Kidney (tissue), 14 donors: ENCODE data around the gene CLDN9. TPM values are rescaled to one million over a fixed set of nuclear protein-coding genes. Genes with fewer than 3 reads are reported as not detected.

ENCODE experiments used
- DNase-seq, 5 donors: peaks; one replicate each; pipeline ENCODE4 v3.0.0-alpha.2; 2013 to 2020
- FAIRE-seq: peaks from 2 replicates; lab custom pipeline; 2012; peaks lifted over from hg19 to GRCh38; lab: Jason Lieb, UNC
- H3K27ac ChIP-seq, 2 donors: one replicate each; pipeline ENCODE4 v1.7.0; 2013; ENCODE audit warnings: low read depth in 2 of 2, low read length in 2 of 2, inconsistent platforms in 1 of 2
- H3K27me3 ChIP-seq: one replicate; pipeline ENCODE4 v1.7.1; 2013; ENCODE audit warnings: low read length, inconsistent platforms; ENCODE audit not compliant: control insufficient read depth, insufficient read depth
- H3K36me3 ChIP-seq, 3 donors: one replicate each; pipeline versions ENCODE4 v1.7.0 to v1.7.1; 2013; ENCODE audit warnings: low read length in 3 of 3, control low read depth in 1 of 3, inconsistent platforms in 1 of 3; ENCODE audit not compliant: insufficient read depth in 3 of 3, control insufficient read depth in 2 of 3
- H3K4me1 ChIP-seq, 3 donors: one replicate each; pipeline versions ENCODE4 v1.7.0 to v1.7.1; 2013; ENCODE audit warnings: low read length in 3 of 3, inconsistent platforms in 1 of 3, low read depth in 1 of 3; ENCODE audit not compliant: control insufficient read depth in 2 of 3, insufficient read depth in 2 of 3
- H3K4me3 ChIP-seq, 3 donors: one replicate each; pipeline versions ENCODE4 v1.7.0 to v1.8.1; 2013; ENCODE audit warnings: low read length in 3 of 3, control low read depth in 1 of 3, inconsistent platforms in 1 of 3
- H3K9ac ChIP-seq, 3 donors: one replicate each; pipeline versions ENCODE4 v1.7.0 to v1.7.1; 2013; ENCODE audit warnings: low read length in 3 of 3, control low read depth in 1 of 3, inconsistent platforms in 1 of 3
- H3K9me3 ChIP-seq, 3 donors: one replicate each; pipeline versions ENCODE4 v1.7.0 to v1.7.1; 2013; ENCODE audit warnings: low read length in 3 of 3, control low read depth in 1 of 3, inconsistent platforms in 1 of 3; ENCODE audit not compliant: control insufficient read depth in 2 of 3, insufficient read depth in 1 of 3
- intact Hi-C: fragments of 100-400 bp; cut with DNase I; formaldehyde crosslinking; loops from one replicate; pipeline ENCODE4 v1.11.1; 2022
- polyA plus RNA-seq: library from polyadenylated mRNA; stranded (reverse); fragments of 350-450 nt; fragmentation: Illumina TruSeq; extraction: RNeasy Lipid Tissue Mini Kit (QIAGEN cat#74804); gene quantifications from one replicate; pipeline ENCODE4 v1.2.3, GENCODE V29; 2014; ENCODE audit warnings: low read depth, low replicate concordance; ENCODE audit not compliant: insufficient read depth
- total RNA-seq: library from RNA; stranded (reverse); fragmentation: NEBNext Ultra II Directional; extraction: Animal tissue kit (Norgen Biotek cat#: 25700); gene quantifications from one replicate; pipeline ENCODE4 v1.2.1, GENCODE V29; 2021
- TF ChIP-seq, protein P1 (sequence below): IDR thresholded peaks from 3 replicates; pipeline ENCODE4 v1.5.1; 2012; ENCODE audit warnings: mild to moderate bottlenecking, moderate library complexity, borderline replicate concordance; ENCODE audit not compliant: insufficient read depth; ENCODE audit errors: extremely low read depth
- donor health status: control.
- donor health status: control.
- donor health status: control.
- donor health status: control.
- donor health status: control.
- donor health status: DM: yes; HTN: yes; CAD: no.
- donor health status: Normal renal cell carcinoma (clear cell type).

The CLDN9 gene
- total and polyA plus RNA-seq, 2 donors from 2014 or later: 0.60 TPM; not detected in 1

GRCh38 chr16:3059723-3060242, 47.1 kb downstream of the CLDN9 start:
- H3K4me3 ChIP-seq: peak overlapping the region; percentile 24 to 65 (median 45)
- DNase-seq: no peak
- peaks cover 0 to 11% (median 7%) of the 10 kb centered on the region in 3 donors for H3K4me1 ChIP-seq
- H3K9ac ChIP-seq: peak overlapping the region in 2 of 3 donors; percentile 21 to 83
- no peaks in the 10 kb centered on the region for H3K27me3 ChIP-seq
- H3K36me3 ChIP-seq: no peaks in the 10 kb centered on the region
- FAIRE-seq: no peak
- peak overlapping the region; percentile 77 to 84 for H3K27ac ChIP-seq
- no peaks in the 10 kb centered on the region for H3K9me3 ChIP-seq
- intact Hi-C loops: loop anchor here (10.0 kb wide), 1 partner anchor 55 kb away; the partner anchor contains the start of gene ZNF205
- TF ChIP-seq, protein P1, sequence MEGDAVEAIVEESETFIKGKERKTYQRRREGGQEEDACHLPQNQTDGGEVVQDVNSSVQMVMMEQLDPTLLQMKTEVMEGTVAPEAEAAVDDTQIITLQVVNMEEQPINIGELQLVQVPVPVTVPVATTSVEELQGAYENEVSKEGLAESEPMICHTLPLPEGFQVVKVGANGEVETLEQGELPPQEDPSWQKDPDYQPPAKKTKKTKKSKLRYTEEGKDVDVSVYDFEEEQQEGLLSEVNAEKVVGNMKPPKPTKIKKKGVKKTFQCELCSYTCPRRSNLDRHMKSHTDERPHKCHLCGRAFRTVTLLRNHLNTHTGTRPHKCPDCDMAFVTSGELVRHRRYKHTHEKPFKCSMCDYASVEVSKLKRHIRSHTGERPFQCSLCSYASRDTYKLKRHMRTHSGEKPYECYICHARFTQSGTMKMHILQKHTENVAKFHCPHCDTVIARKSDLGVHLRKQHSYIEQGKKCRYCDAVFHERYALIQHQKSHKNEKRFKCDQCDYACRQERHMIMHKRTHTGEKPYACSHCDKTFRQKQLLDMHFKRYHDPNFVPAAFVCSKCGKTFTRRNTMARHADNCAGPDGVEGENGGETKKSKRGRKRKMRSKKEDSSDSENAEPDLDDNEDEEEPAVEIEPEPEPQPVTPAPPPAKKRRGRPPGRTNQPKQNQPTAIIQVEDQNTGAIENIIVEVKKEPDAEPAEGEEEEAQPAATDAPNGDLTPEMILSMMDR: no peak

- Histone ChIP-seq H3K36me3 (no peaks in the 10 kb centered on the region), H3K9me3 (no peaks in the 10 kb centered on the region), H3K4me1 (peaks cover 0 to 16% (median 12%) of the 10 kb centered on the region in 3 donors), H3K27me3 (no peaks in the 10 kb centered on the region), H3K27ac (peak overlapping the region; percentile 77 to 84), H3K4me3 (no peak overlapping the region), H3K9ac (peak overlapping the region in 1 of 3 donors; percentile 83)
- TF ChIP-seq, protein P1: no peak
- FAIRE-seq: no peak
- DNase-seq: peak in 1 of 5 donors; percentile 53
- intact Hi-C loops: loop anchor here (10.0 kb wide), 1 partner anchor 54 kb away; the partner anchor contains the start of gene ZNF205
Observed at GRCh38 chr16:3060339-3061127, 47.8 kb downstream of the CLDN9 start.

DNA sequence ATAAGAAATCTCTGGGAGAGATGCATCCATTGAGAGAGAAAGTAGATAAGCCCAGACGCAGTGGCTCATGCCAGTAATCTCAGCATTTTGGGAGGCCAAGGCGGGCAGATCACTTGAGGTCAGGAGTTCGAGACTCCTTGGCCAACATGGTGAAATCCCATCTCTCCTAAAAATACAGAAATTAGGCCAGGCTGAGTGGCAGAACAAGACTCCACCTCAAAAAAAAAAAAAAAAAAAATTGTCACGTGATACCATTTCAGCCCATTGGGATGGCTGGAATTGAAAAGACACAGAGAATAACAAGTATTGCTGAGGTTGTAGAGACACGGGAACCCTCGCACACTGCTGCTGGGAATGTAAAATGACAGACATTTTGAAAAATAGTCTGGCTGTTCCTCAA, 49.8 kb downstream of the CLDN9 start:
- Histone ChIP-seq H3K4me3 (no peak overlapping the region), H3K27ac (no peak overlapping the region), H3K4me1 (peaks cover 0 to 25% (median 12%) of the 10 kb centered on the region in 3 donors), H3K9ac (no peak overlapping the region), H3K27me3 (no peaks in the 10 kb centered on the region), H3K36me3 (no peaks in the 10 kb centered on the region), H3K9me3 (no peaks in the 10 kb centered on the region)
- intact Hi-C loops: loop anchor here (10.0 kb wide), 1 partner anchor 52 kb away; the partner anchor contains the start of gene ZNF205
- TF ChIP-seq, protein P1: no peak
- no peak for DNase-seq
- FAIRE-seq: no peak
